SK-N-SH (cell line): ENCODE data around the gene SEMA4F. TPM values are rescaled to one million over a fixed set of nuclear protein-coding genes. Genes with fewer than 3 reads are reported as not detected.

ENCODE experiments used
- CTCF ChIA-PET: fragments of 300-600, 350-600 bp; formaldehyde crosslinking; extraction: SDS; loops from one replicate; lab custom pipeline; 2021; lab: Yijun Ruan, JAX
- POLR2A ChIA-PET: fragments of 350-600 bp; sonication (Branson Sonifier 250); formaldehyde crosslinking; extraction: SDS; loops from one replicate; lab custom pipeline; 2020; ENCODE audit warnings: antibody characterized with exemption, inconsistent platforms; lab: Yijun Ruan, JAX
- DNase-seq: peaks from one replicate; pipeline ENCODE4 v3.0.0; 2012
- H2AFZ ChIP-seq: fragments of 200-600 bp; sonication (generic); 2 replicates; pipeline ENCODE4 v1.8.1; 2016; ENCODE audit warnings: antibody characterized with exemption, mild to moderate bottlenecking, low read depth
- H3F3A ChIP-seq: fragments of 200-600 bp; sonication (generic); replicated peaks from 2 replicates; pipeline ENCODE3; 2016; ENCODE audit warnings: antibody characterized with exemption, mild to moderate bottlenecking; ENCODE audit not compliant: insufficient read depth
- H3K27ac ChIP-seq, 2 experiments: fragments of 200-500 bp in 1 of 2; fragments of 200-600 bp in 1 of 2; sonication (Bioruptor generic) in 1 of 2; sonication (generic), shearing (Covaris generic) in 1 of 2; 2 replicates each; pipeline versions ENCODE4 v1.5.1 to v1.6.1; 2014 to 2016; ENCODE audit warnings: low read depth in 2 of 2, inconsistent platforms in 1 of 2, low read length in 1 of 2, mild to moderate bottlenecking in 1 of 2, mixed read lengths in 1 of 2
- H3K27me3 ChIP-seq: fragments of 200-600 bp; sonication (generic), shearing (Covaris generic); 2 replicates; pipeline ENCODE4 v1.6.1; 2016; ENCODE audit warnings: mixed run types; ENCODE audit not compliant: insufficient read depth
- H3K36me3 ChIP-seq, 2 experiments: fragments of 200-500 bp in 1 of 2; fragments of 200-600 bp in 1 of 2; sonication (Bioruptor generic) in 1 of 2; sonication (generic) in 1 of 2; replicated peaks in 1 of 2; 2 replicates each; pipeline versions ENCODE3 to v1.5.1; 2014 to 2016; ENCODE audit warnings: low read length in 1 of 2, mild to moderate bottlenecking in 1 of 2; ENCODE audit not compliant: insufficient read depth in 2 of 2, control insufficient read depth in 1 of 2
- H3K4me1 ChIP-seq, 2 experiments: fragments of 200-500 bp in 1 of 2; fragments of 200-600 bp in 1 of 2; sonication (Bioruptor generic) in 1 of 2; sonication (generic), shearing (Covaris generic) in 1 of 2; 2 replicates each; pipeline versions ENCODE4 v1.5.1 to v1.6.1; 2014 to 2016; ENCODE audit warnings: low read depth in 1 of 2, low read length in 1 of 2, mixed run types in 1 of 2; ENCODE audit not compliant: insufficient read depth in 2 of 2, control insufficient read depth in 1 of 2
- H3K4me2 ChIP-seq: fragments of 200-600 bp; sonication (generic), shearing (Covaris generic); 2 replicates; pipeline ENCODE4 v1.6.1; 2017; ENCODE audit warnings: mixed run types
- H3K4me3 ChIP-seq, 2 experiments: fragments of 200-500 bp in 1 of 2; fragments of 200-600 bp in 1 of 2; sonication (Bioruptor generic) in 1 of 2; sonication (generic), shearing (Covaris generic) in 1 of 2; 2 replicates each; pipeline versions ENCODE4 v1.5.1 to v1.8.1; 2014 to 2016; ENCODE audit warnings: low read depth in 2 of 2, inconsistent platforms in 1 of 2, low read length in 1 of 2, mild to moderate bottlenecking in 1 of 2, mixed read lengths in 1 of 2, moderate library complexity in 1 of 2
- H3K79me2 ChIP-seq: fragments of 200-600 bp; sonication (generic); 2 replicates; pipeline ENCODE4 v1.8.1; 2017; ENCODE audit warnings: mild to moderate bottlenecking; ENCODE audit not compliant: insufficient read depth
- H3K9ac ChIP-seq: fragments of 200-600 bp; sonication (generic); 2 replicates; pipeline ENCODE4 v1.6.1; 2017; ENCODE audit warnings: mixed run types
- H3K9me2 ChIP-seq: fragments of 200-600 bp; sonication (generic); 2 replicates; pipeline ENCODE4 v1.6.1; 2017; ENCODE audit warnings: mixed run types
- H3K9me3 ChIP-seq: fragments of 200-600 bp; sonication (generic); 2 replicates; pipeline ENCODE4 v1.6.1; 2017; ENCODE audit warnings: mixed run types, mild to moderate bottlenecking, moderate library complexity
- H4K20me1 ChIP-seq: fragments of 200-600 bp; sonication (generic); 2 replicates; pipeline ENCODE4 v1.6.1; 2017; ENCODE audit warnings: mild to moderate bottlenecking, mixed run types; ENCODE audit not compliant: insufficient read depth
- FOSL2 ChIP-seq: IDR thresholded peaks from 2 replicates; pipeline ENCODE4 v1.4.0; 2012; ENCODE audit warnings: low read depth, mild to moderate bottlenecking, moderate library complexity, borderline replicate concordance
- GABPA ChIP-seq: IDR thresholded peaks from 2 replicates; pipeline ENCODE4 v1.4.0; 2012; ENCODE audit warnings: low read depth, mild to moderate bottlenecking
- MXI1 ChIP-seq: IDR thresholded peaks from 2 replicates; pipeline ENCODE4 v1.6.1; 2012; ENCODE audit warnings: mild to moderate bottlenecking, low read depth, low read length, improper control_type of control experiment
- NFIC ChIP-seq: IDR thresholded peaks from 2 replicates; pipeline ENCODE4 v1.4.0; 2012; ENCODE audit warnings: borderline replicate concordance
- RFX5 ChIP-seq: IDR thresholded peaks from 2 replicates; pipeline ENCODE4 v1.6.1; 2012; ENCODE audit warnings: mild to moderate bottlenecking, improper control_type of control experiment, low read length
- SMC3 ChIP-seq: IDR thresholded peaks from 2 replicates; pipeline ENCODE4 v1.6.1; 2012; ENCODE audit warnings: low read depth, low read length, improper control_type of control experiment
- TEAD4 ChIP-seq: IDR thresholded peaks from 2 replicates; pipeline ENCODE4 v1.4.0; 2012; ENCODE audit warnings: mild to moderate bottlenecking, borderline replicate concordance; ENCODE audit not compliant: insufficient read depth
- USF1 ChIP-seq: IDR thresholded peaks from 2 replicates; pipeline ENCODE4 v1.4.0; 2012; ENCODE audit warnings: low read depth, borderline replicate concordance
- YY1 ChIP-seq: IDR thresholded peaks from 2 replicates; pipeline ENCODE4 v1.4.0; 2012; ENCODE audit warnings: low read depth, mild to moderate bottlenecking
- polyA plus RNA-seq, 3 experiments: library from polyadenylated mRNA; depleted of rRNA; stranded (reverse); fragments of >200 nt; gene quantifications; 2 replicates each; pipeline ENCODE4 v1.2.3, GENCODE V29; 2012
- TF ChIP-seq, protein P1 (sequence below): IDR thresholded peaks from 2 replicates; pipeline ENCODE4 v1.6.1; 2012; ENCODE audit warnings: mild to moderate bottlenecking, low read depth, low read length, moderate library complexity
- TF ChIP-seq, protein P2 (sequence below): IDR thresholded peaks from 2 replicates; pipeline ENCODE4; 2012
- TF ChIP-seq, protein P3 (sequence below): IDR thresholded peaks from 2 replicates; pipeline ENCODE4 v1.4.0; 2012; ENCODE audit warnings: low read depth, borderline replicate concordance

The SEMA4F gene
- polyA plus RNA-seq, 1 of the 3 experiments (the other 2 are of a cell fraction): 17.3 TPM

DNA sequence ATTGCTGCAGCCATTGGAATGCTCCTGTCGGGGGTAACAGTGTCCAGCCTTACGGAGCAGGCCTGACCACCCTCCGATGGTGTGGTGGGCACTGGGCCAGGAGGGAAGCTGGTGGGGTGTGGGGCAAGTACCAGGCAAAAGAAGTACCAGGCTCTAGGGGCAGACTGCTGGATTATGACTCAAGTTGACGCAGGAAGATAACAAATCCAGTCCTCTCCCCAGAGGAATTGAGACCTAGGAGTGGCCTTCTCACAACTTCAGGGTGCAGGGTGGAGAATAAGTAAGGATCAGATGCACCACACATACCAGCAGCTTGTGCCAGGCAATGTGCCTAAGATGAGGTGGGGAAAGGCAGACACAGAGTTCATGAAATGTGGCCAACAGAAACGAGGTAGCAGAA is 37.9 kb downstream of the SEMA4F start (continued):
- TF ChIP-seq, protein P1, sequence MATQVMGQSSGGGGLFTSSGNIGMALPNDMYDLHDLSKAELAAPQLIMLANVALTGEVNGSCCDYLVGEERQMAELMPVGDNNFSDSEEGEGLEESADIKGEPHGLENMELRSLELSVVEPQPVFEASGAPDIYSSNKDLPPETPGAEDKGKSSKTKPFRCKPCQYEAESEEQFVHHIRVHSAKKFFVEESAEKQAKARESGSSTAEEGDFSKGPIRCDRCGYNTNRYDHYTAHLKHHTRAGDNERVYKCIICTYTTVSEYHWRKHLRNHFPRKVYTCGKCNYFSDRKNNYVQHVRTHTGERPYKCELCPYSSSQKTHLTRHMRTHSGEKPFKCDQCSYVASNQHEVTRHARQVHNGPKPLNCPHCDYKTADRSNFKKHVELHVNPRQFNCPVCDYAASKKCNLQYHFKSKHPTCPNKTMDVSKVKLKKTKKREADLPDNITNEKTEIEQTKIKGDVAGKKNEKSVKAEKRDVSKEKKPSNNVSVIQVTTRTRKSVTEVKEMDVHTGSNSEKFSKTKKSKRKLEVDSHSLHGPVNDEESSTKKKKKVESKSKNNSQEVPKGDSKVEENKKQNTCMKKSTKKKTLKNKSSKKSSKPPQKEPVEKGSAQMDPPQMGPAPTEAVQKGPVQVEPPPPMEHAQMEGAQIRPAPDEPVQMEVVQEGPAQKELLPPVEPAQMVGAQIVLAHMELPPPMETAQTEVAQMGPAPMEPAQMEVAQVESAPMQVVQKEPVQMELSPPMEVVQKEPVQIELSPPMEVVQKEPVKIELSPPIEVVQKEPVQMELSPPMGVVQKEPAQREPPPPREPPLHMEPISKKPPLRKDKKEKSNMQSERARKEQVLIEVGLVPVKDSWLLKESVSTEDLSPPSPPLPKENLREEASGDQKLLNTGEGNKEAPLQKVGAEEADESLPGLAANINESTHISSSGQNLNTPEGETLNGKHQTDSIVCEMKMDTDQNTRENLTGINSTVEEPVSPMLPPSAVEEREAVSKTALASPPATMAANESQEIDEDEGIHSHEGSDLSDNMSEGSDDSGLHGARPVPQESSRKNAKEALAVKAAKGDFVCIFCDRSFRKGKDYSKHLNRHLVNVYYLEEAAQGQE: no peak

DNA sequence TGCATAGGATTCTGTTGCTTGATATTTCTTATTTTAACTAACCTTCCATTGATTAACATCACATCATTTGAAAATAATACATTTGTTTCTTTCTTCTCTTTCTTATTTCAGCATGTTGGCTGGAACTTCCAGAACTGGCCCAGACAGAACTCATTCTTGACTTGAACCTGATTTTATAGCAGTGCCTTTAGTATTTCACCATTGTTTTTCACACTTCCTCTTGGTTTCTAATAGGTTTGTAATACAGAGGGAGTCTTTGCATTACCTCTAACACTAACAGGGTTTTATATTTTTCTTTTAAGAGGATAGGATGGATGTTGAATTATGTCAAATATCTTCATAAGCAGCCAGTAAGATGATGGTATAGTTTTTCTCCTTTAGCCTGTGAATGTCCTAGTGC is 39.2 kb downstream of the SEMA4F start:
- Histone ChIP-seq H3K27me3 (no peaks in the 10 kb centered on the region), H3K4me2 (no peak overlapping the region), H3K4me3 (no peak overlapping the region), H3K9me3 (no peaks in the 10 kb centered on the region), H3K4me1 (no peaks in the 10 kb centered on the region; a peak in 1 of 4 replicates), H4K20me1 (no peaks in the 10 kb centered on the region), H3K9ac (no peak overlapping the region), H2AFZ (no peak overlapping the region), H3K27ac (no peak overlapping the region), H3K79me2 (no peaks in the 10 kb centered on the region), H3K9me2 (no peaks in the 10 kb centered on the region), H3K36me3 (no peaks in the 10 kb centered on the region), H3F3A (no peaks in the 10 kb centered on the region)
- TF ChIP-seq NFIC: no peak
- TF ChIP-seq RFX5: no peak
- TF ChIP-seq, protein P1: no peak
- no peak for TF ChIP-seq FOSL2
- TF ChIP-seq MXI1: no peak
- TF ChIP-seq TEAD4: no peak
- TF ChIP-seq, protein P2, sequence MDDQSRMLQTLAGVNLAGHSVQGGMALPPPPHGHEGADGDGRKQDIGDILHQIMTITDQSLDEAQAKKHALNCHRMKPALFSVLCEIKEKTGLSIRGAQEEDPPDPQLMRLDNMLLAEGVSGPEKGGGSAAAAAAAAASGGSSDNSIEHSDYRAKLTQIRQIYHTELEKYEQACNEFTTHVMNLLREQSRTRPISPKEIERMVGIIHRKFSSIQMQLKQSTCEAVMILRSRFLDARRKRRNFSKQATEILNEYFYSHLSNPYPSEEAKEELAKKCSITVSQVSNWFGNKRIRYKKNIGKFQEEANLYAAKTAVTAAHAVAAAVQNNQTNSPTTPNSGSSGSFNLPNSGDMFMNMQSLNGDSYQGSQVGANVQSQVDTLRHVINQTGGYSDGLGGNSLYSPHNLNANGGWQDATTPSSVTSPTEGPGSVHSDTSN: no peak
- TF ChIP-seq YY1: no peak
- TF ChIP-seq GABPA: no peak
- TF ChIP-seq, protein P3, sequence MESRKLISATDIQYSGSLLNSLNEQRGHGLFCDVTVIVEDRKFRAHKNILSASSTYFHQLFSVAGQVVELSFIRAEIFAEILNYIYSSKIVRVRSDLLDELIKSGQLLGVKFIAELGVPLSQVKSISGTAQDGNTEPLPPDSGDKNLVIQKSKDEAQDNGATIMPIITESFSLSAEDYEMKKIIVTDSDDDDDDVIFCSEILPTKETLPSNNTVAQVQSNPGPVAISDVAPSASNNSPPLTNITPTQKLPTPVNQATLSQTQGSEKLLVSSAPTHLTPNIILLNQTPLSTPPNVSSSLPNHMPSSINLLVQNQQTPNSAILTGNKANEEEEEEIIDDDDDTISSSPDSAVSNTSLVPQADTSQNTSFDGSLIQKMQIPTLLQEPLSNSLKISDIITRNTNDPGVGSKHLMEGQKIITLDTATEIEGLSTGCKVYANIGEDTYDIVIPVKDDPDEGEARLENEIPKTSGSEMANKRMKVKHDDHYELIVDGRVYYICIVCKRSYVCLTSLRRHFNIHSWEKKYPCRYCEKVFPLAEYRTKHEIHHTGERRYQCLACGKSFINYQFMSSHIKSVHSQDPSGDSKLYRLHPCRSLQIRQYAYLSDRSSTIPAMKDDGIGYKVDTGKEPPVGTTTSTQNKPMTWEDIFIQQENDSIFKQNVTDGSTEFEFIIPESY: no peak
- no peak for TF ChIP-seq USF1
- TF ChIP-seq SMC3: no peak
- CTCF ChIA-PET: interaction anchor here (1.9 to 2.6 kb wide), 2 partner anchors 22 to 182 kb away, joined by 13 to 18 read pairs; no protein-coding TSS in a partner anchor
- no peak for DNase-seq
- POLR2A ChIA-PET: no interaction called here
